AG20443 (cell line): ENCODE measurements around the gene RASAL2.
"Not testable (repeated sequence)": the region's sequence is repeated elsewhere in the genome, so short reads cannot be mapped to it uniquely, and the experiment has no call there.

Source experiments
- DNase-seq: peaks from one replicate; pipeline ENCODE4 v3.0.0; 2012; ENCODE audit warnings: low spot score, mixed read lengths

Gene RASAL2

GRCh38 chr1:178237121-178237520 is 143.2 kb downstream of the RASAL2 start:
- no peak for DNase-seq

GRCh38 chr1:178238722-178239510 is 145.0 kb downstream of the RASAL2 start:
- peak; percentile 64 for DNase-seq

- no peak for DNase-seq
These were observed 147.2 kb downstream of the RASAL2 start for GRCh38 chr1:178241057-178241456.

GRCh38 chr1:178241837-178242236 is 147.9 kb downstream of the RASAL2 start:
- DNase-seq = no peak

GRCh38 chr1:178243119-178243518 is 149.2 kb downstream of the RASAL2 start:
- DNase-seq = no peak

GRCh38 chr1:178243890-178244289 is 150.0 kb downstream of the RASAL2 start:
- DNase-seq = no peak

- not testable (repeated sequence) for DNase-seq
These were observed 154.4 kb downstream of the RASAL2 start for GRCh38 chr1:178248284-178248683.

GRCh38 chr1:178253581-178253980 is 159.7 kb downstream of the RASAL2 start:
- DNase-seq = not testable (repeated sequence)

GRCh38 chr1:178254433-178254832 is 160.5 kb downstream of the RASAL2 start:
- no peak for DNase-seq

GRCh38 chr1:178258536-178258935 is 164.6 kb downstream of the RASAL2 start:
- DNase-seq = no peak

GRCh38 chr1:178262120-178262500 is 168.2 kb downstream of the RASAL2 start:
- DNase-seq = peak; percentile 9

- no peak for DNase-seq
These were observed 169.4 kb downstream of the RASAL2 start for GRCh38 chr1:178263341-178263740.

GRCh38 chr1:178266113-178266512 is 172.2 kb downstream of the RASAL2 start:
- no peak for DNase-seq

GRCh38 chr1:178266619-178267066 is 172.7 kb downstream of the RASAL2 start:
- no peak for DNase-seq

- peak; percentile 26 for DNase-seq
These were observed 173.8 kb downstream of the RASAL2 start for GRCh38 chr1:178267646-178268094.

GRCh38 chr1:178271471-178271870 is 177.6 kb downstream of the RASAL2 start:
- no peak for DNase-seq

GRCh38 chr1:178273707-178274410 is 180.0 kb downstream of the RASAL2 start:
- no peak for DNase-seq

GRCh38 chr1:178275049-178275448 is 181.1 kb downstream of the RASAL2 start:
- DNase-seq = no peak

- no peak for DNase-seq
These were observed 181.6 kb downstream of the RASAL2 start for GRCh38 chr1:178275553-178275952.

GRCh38 chr1:178277793-178278530 is 184.1 kb downstream of the RASAL2 start:
- no peak for DNase-seq

GRCh38 chr1:178278916-178279686 is 185.2 kb downstream of the RASAL2 start:
- DNase-seq = no peak

- peak; percentile 53 for DNase-seq
These were observed 189.1 kb downstream of the RASAL2 start for GRCh38 chr1:178282949-178283367.
